ENCODE data around the gene CDC6. TPM values are rescaled to one million over a fixed set of nuclear protein-coding genes. Genes with fewer than 3 reads are reported as not detected.

The CDC6 gene
- polyA plus RNA-seq, 1 donor: 11.8 TPM

GRCh38 chr17:40340880-40341807, 53.5 kb downstream of the CDC6 start:
- no peaks in the 10 kb centered on the region for H3K9me3 ChIP-seq (ENCODE audit: control insufficient read depth, low read depth, low read length)
- WGBS (ENCODE audit: insufficient coverage, low lambda C conversion rate): no CpG with 5 or more reads among the region's 55 CpGs
- peaks cover 23% of the 10 kb centered on the region for H3K4me1 ChIP-seq (ENCODE audit: control insufficient read depth, insufficient read depth, low read length)
- H3K4me3 ChIP-seq (ENCODE audit: low read length): peak overlapping the region; percentile 82
- peak; percentile 90 to 91 for DNase-seq
- H3K36me3 ChIP-seq (ENCODE audit: control insufficient read depth, insufficient read depth, low read length): peaks cover 18% of the 10 kb centered on the region
- peak overlapping the region; percentile 96 for H3K27ac ChIP-seq (ENCODE audit: low read length)
- H3K27me3 ChIP-seq (ENCODE audit: control insufficient read depth, insufficient read depth, low read length): no peaks in the 10 kb centered on the region

GRCh38 chr17:40341808-40342503, 54.3 kb downstream of the CDC6 start:
- 0% methylated on average over 1 of the region's 55 CpGs for WGBS (ENCODE audit: insufficient coverage, low lambda C conversion rate)
- H3K4me1 ChIP-seq (ENCODE audit: control insufficient read depth, insufficient read depth, low read length): peaks cover 30% of the 10 kb centered on the region

GRCh38 chr17:40342504-40343218, 55.0 kb downstream of the CDC6 start:
- Histone ChIP-seq H3K27ac (ENCODE audit: low read length) (peak overlapping the region; percentile 96), H3K4me1 (ENCODE audit: control insufficient read depth, insufficient read depth, low read length) (peaks cover 38% of the 10 kb centered on the region), H3K36me3 (ENCODE audit: control insufficient read depth, insufficient read depth, low read length) (peaks cover 16% of the 10 kb centered on the region), H3K27me3 (ENCODE audit: control insufficient read depth, insufficient read depth, low read length) (no peaks in the 10 kb centered on the region), H3K4me3 (ENCODE audit: low read length) (peak overlapping the region; percentile 82), H3K9me3 (ENCODE audit: control insufficient read depth, low read depth, low read length) (no peaks in the 10 kb centered on the region)
- no CpG with 5 or more reads among the region's 38 CpGs for WGBS (ENCODE audit: insufficient coverage, low lambda C conversion rate)
- peak in 1 of 2 donors; percentile 32 for DNase-seq

More at GRCh38 chr17:40341808-40342503, 54.3 kb downstream of the CDC6 start:
- H3K36me3 ChIP-seq (ENCODE audit: control insufficient read depth, insufficient read depth, low read length): peaks cover 18% of the 10 kb centered on the region
- peak overlapping the region; percentile 82 for H3K4me3 ChIP-seq (ENCODE audit: low read length)
- peak overlapping the region; percentile 96 for H3K27ac ChIP-seq (ENCODE audit: low read length)
- H3K27me3 ChIP-seq (ENCODE audit: control insufficient read depth, insufficient read depth, low read length): no peaks in the 10 kb centered on the region
- peak; percentile 75 to 90 for DNase-seq
- H3K9me3 ChIP-seq (ENCODE audit: control insufficient read depth, low read depth, low read length): no peaks in the 10 kb centered on the region

GRCh38 chr17:40343219-40344119, 55.8 kb downstream of the CDC6 start:
- DNase-seq: peak in 1 of 2 donors; percentile 66
- peaks cover 46% of the 10 kb centered on the region for H3K4me1 ChIP-seq (ENCODE audit: control insufficient read depth, insufficient read depth, low read length)
- peak overlapping the region; percentile 82 for H3K4me3 ChIP-seq (ENCODE audit: low read length)
- H3K27ac ChIP-seq (ENCODE audit: low read length): peak overlapping the region; percentile 96
- H3K27me3 ChIP-seq (ENCODE audit: control insufficient read depth, insufficient read depth, low read length): no peaks in the 10 kb centered on the region
- peaks cover 17% of the 10 kb centered on the region for H3K36me3 ChIP-seq (ENCODE audit: control insufficient read depth, insufficient read depth, low read length)
- H3K9me3 ChIP-seq (ENCODE audit: control insufficient read depth, low read depth, low read length): no peaks in the 10 kb centered on the region
- WGBS (ENCODE audit: insufficient coverage, low lambda C conversion rate): no CpG with 5 or more reads among the region's 15 CpGs

- Histone ChIP-seq H3K27me3 (ENCODE audit: control insufficient read depth, insufficient read depth, low read length) (no peaks in the 10 kb centered on the region), H3K4me1 (ENCODE audit: control insufficient read depth, insufficient read depth, low read length) (peaks cover 57% of the 10 kb centered on the region), H3K4me3 (ENCODE audit: low read length) (peak overlapping the region; percentile 82), H3K27ac (ENCODE audit: low read length) (peak overlapping the region; percentile 96), H3K36me3 (ENCODE audit: control insufficient read depth, insufficient read depth, low read length) (peaks cover 27% of the 10 kb centered on the region), H3K9me3 (ENCODE audit: control insufficient read depth, low read depth, low read length) (no peaks in the 10 kb centered on the region)
- WGBS (ENCODE audit: insufficient coverage, low lambda C conversion rate): no CpG with 5 or more reads among the region's 7 CpGs
- DNase-seq: no peak
These were observed 56.9 kb downstream of the CDC6 start for GRCh38 chr17:40344421-40345160.

GRCh38 chr17:40345161-40345993, 57.7 kb downstream of the CDC6 start:
- no peaks in the 10 kb centered on the region for H3K9me3 ChIP-seq (ENCODE audit: control insufficient read depth, low read depth, low read length)
- peak overlapping the region; percentile 96 for H3K27ac ChIP-seq (ENCODE audit: low read length)
- H3K27me3 ChIP-seq (ENCODE audit: control insufficient read depth, insufficient read depth, low read length): no peaks in the 10 kb centered on the region
- H3K4me3 ChIP-seq (ENCODE audit: low read length): peak overlapping the region; percentile 82
- no CpG with 5 or more reads among the region's 45 CpGs for WGBS (ENCODE audit: insufficient coverage, low lambda C conversion rate)
- peak; percentile 96 to 99 for DNase-seq
- H3K36me3 ChIP-seq (ENCODE audit: control insufficient read depth, insufficient read depth, low read length): peaks cover 28% of the 10 kb centered on the region
- peaks cover 63% of the 10 kb centered on the region for H3K4me1 ChIP-seq (ENCODE audit: control insufficient read depth, insufficient read depth, low read length)

GRCh38 chr17:40345994-40346764, 58.5 kb downstream of the CDC6 start:
- Histone ChIP-seq H3K9me3 (ENCODE audit: control insufficient read depth, low read depth, low read length) (no peaks in the 10 kb centered on the region), H3K4me1 (ENCODE audit: control insufficient read depth, insufficient read depth, low read length) (peaks cover 61% of the 10 kb centered on the region), H3K27me3 (ENCODE audit: control insufficient read depth, insufficient read depth, low read length) (no peaks in the 10 kb centered on the region), H3K36me3 (ENCODE audit: control insufficient read depth, insufficient read depth, low read length) (peaks cover 32% of the 10 kb centered on the region), H3K4me3 (ENCODE audit: low read length) (peak overlapping the region; percentile 82), H3K27ac (ENCODE audit: low read length) (peak overlapping the region; percentile 96)
- no peak for DNase-seq
- WGBS (ENCODE audit: insufficient coverage, low lambda C conversion rate): 20% methylated on average over 1 of the region's 11 CpGs

- Histone ChIP-seq H3K4me1 (ENCODE audit: control insufficient read depth, insufficient read depth, low read length) (peaks cover 66% of the 10 kb centered on the region), H3K27ac (ENCODE audit: low read length) (peak overlapping the region; percentile 96), H3K36me3 (ENCODE audit: control insufficient read depth, insufficient read depth, low read length) (peaks cover 38% of the 10 kb centered on the region), H3K27me3 (ENCODE audit: control insufficient read depth, insufficient read depth, low read length) (no peaks in the 10 kb centered on the region), H3K9me3 (ENCODE audit: control insufficient read depth, low read depth, low read length) (no peaks in the 10 kb centered on the region), H3K4me3 (ENCODE audit: low read length) (peak overlapping the region; percentile 82)
- DNase-seq: no peak
- WGBS (ENCODE audit: insufficient coverage, low lambda C conversion rate): no CpG with 5 or more reads among the region's 1 CpG
These were observed 59.1 kb downstream of the CDC6 start for GRCh38 chr17:40346765-40347158.

All from large intestine (tissue), 3 donors.